GM10248 (cell line): ENCODE measurements around the gene DECR2.
"Not testable (repeated sequence)": the region's sequence is repeated elsewhere in the genome, so short reads cannot be mapped to it uniquely, and the experiment has no call there.

ENCODE experiments used
- CTCF ChIA-PET: fragments of 300-600 bp; sonication (Branson Sonifier 250); formaldehyde crosslinking; extraction: SDS; loops from one replicate; lab custom pipeline; 2021; ENCODE audit warnings: antibody characterized with exemption; lab: Yijun Ruan, JAX
- POLR2A ChIA-PET: fragments of 350-650 bp; sonication (Branson Sonifier 250); formaldehyde crosslinking; extraction: SDS; loops from one replicate; lab custom pipeline; 2020; ENCODE audit warnings: antibody characterized with exemption; lab: Yijun Ruan, JAX
- DNase-seq: peaks from one replicate; pipeline ENCODE4 v3.0.0; 2012; ENCODE audit errors: extremely low spot score
- TF ChIP-seq, protein P1 (sequence below): IDR thresholded peaks from 2 replicates; pipeline ENCODE4 v1.5.1; 2012; ENCODE audit warnings: mild to moderate bottlenecking, low read depth; ENCODE audit errors: extremely low read depth, missing control alignments, control extremely low read depth

The DECR2 gene

DNA sequence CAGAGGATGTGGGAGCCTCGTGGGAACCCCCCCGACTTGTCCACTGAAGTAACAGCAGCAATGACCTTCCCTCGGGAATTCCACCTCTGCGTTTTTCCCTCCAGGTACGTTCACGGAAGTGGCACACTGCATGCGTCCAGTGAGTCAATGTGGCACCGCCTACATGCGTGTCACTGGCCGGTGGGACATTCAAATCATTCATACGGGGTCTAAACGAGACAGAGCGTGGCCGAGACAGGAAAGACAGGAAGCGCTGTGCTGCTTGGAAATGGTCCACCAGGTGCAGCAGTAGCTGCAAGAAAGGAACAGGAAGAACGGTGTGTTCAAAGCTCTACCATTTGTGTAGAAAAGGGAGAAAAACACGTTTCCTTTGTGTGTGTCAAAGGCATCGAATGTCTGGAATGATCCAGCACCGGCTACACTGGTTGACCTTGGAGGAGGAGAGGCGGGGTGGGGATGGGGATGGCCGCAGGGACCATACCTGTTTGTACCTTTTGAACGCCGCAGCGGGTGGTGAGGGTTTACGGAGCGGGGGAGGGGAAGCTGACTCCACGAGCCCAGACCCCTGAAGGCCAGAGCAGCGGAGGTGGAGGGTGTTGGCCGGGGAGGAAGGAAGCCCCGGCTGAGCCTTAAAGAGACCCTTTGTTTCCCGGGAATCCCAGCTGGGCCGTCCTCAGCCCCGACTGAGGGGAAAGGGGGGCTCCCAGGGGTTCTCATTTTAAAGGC lies 18.2 kb upstream of the DECR2 start:
- no peak for DNase-seq
- TF ChIP-seq, protein P1, sequence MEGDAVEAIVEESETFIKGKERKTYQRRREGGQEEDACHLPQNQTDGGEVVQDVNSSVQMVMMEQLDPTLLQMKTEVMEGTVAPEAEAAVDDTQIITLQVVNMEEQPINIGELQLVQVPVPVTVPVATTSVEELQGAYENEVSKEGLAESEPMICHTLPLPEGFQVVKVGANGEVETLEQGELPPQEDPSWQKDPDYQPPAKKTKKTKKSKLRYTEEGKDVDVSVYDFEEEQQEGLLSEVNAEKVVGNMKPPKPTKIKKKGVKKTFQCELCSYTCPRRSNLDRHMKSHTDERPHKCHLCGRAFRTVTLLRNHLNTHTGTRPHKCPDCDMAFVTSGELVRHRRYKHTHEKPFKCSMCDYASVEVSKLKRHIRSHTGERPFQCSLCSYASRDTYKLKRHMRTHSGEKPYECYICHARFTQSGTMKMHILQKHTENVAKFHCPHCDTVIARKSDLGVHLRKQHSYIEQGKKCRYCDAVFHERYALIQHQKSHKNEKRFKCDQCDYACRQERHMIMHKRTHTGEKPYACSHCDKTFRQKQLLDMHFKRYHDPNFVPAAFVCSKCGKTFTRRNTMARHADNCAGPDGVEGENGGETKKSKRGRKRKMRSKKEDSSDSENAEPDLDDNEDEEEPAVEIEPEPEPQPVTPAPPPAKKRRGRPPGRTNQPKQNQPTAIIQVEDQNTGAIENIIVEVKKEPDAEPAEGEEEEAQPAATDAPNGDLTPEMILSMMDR, result no peak
- ChIA-PET POLR2A (interaction anchor here (1.0 kb wide), 1 partner anchor 18 kb away, joined by 11 read pairs; the partner anchor contains the start of gene DECR2), CTCF (interaction anchor here (0.9 to 2.1 kb wide), 4 partner anchors 8 to 277 kb away, joined by 3 to 5 read pairs (median 5); no protein-coding TSS in a partner anchor)

DNA sequence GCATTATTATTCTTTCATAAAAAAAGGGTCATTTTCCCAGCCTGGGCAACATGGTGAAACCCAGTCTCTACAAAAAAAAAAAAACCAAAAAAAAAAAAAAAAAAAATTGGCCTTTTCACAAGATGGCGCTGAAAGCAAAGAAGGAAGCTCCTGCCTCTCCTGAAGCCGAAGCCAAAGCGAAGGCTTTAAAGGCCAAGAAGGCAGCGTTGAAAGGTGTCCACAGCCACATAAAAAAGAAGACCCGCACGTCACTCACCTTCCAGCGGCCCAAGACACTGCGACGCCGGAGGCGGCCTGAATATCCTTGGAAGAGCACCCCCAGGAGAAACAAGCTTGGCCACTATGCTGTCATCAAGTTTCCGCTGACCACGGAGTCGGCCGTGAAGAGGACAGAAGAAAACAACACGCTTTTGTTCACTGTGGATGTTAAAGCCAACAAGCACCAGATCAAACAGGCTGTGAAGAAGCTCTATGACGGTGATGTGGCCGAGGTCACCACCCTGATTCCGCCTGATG lies 15.0 kb upstream of the DECR2 start:
- TF ChIP-seq, protein P1, result no peak
- CTCF ChIA-PET, result no interaction called here
- POLR2A ChIA-PET, result interaction anchor here (0.6 kb wide), 1 partner anchor 154 kb away, joined by 6 read pairs; no protein-coding TSS in a partner anchor
- no peak for DNase-seq

DNA sequence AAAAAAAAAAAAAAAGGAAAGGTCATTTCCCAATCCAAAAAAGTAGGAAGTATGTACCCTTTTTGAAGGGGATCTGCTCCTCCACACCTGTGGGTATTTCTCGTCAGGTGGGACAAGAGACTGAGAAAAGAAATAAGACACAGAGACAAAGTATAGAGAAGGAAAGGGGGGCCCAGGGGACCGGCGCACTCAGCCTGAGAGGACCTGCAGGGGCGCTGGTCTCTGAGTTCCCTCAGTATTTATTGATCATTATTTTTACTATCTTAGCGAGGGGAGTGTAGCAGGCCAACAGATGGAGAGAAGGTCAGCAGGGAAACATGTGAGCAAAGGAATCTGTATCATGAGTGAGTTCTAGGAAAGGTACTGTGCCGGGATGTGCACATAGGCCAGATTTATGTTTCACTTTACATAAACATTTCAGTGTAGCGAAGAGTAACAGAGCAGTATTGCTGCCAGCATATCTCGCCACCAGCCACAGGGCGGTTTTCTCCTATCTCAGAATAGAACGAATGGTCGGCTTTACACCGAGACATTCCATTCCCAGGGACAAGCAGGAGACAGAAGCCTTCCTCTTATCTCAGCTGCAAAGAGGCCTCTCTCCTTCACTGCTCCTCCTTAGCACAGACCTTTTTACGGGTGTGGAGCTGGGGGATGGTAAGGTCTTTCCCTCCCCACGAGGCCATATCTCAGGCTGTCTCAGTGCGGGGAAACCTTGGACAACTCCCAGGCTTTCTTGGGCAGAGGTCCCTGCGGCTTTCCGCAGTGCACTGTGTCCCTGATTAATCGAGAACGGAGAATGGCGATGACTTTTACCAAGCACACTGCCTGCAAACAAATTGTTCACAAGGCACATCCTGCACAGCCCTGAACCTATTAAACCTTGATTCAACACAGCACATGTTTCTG lies 13.7 kb upstream of the DECR2 start:
- DNase-seq, POLR2A ChIA-PET, CTCF ChIA-PET: not testable (repeated sequence)

DNA sequence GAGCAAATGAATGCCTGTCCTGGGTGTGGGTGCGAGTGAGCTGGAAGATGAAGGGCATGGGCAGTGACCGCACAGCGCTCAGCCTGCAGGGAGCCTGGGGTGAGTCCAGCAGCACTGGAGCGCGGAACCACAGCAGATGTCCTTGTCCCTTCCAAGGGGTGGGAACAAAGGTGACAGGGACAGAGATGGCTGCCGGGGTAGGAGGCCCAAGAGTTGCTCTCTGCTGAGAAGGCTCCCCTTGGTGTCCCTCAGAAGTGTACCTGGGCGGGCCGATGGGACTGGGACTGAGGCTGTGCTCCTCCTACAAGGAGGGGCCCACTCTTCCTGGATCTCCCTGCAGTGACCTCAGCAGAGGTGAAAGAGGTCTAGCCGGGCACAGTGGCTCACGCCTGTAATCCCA lies 12.3 kb upstream of the DECR2 start:
- DNase-seq, result no peak
- ChIA-PET POLR2A (no interaction called here), CTCF (interaction anchor here (0.9 kb wide), 2 partner anchors 60 to 395 kb away, joined by 3 read pairs; no protein-coding TSS in a partner anchor)
- TF ChIP-seq, protein P1, result no peak

DNA sequence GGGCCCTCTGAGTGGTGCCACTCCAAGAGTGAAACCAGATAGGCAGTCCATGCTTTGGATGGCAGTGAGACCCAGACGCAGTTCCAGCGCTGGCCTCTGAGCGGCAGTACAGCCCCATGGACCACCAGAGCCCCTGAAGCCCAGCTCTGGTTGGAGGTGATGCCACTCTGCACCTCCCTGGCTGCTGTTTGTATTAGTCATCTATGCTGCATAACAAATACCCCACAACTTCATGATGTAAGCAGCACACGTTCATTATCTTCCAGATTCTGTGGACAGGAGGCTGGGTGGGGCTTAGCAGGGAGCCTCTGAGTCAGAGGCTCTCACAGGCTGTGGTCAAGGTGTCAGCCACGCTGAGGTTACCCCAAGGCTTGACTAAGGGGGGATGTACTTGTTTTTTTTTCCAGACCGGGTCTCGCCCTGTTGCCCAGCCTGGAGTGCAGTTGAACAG lies 9.8 kb upstream of the DECR2 start:
- TF ChIP-seq, protein P1, result peak; percentile 70
- ChIA-PET CTCF (interaction anchor here (1.1 to 1.4 kb wide), 4 partner anchors 9 to 324 kb away, joined by 3 to 5 read pairs (median 4); partner anchors contain the start of gene DECR2), POLR2A (no interaction called here)
- DNase-seq, result peak; percentile 62

DNA sequence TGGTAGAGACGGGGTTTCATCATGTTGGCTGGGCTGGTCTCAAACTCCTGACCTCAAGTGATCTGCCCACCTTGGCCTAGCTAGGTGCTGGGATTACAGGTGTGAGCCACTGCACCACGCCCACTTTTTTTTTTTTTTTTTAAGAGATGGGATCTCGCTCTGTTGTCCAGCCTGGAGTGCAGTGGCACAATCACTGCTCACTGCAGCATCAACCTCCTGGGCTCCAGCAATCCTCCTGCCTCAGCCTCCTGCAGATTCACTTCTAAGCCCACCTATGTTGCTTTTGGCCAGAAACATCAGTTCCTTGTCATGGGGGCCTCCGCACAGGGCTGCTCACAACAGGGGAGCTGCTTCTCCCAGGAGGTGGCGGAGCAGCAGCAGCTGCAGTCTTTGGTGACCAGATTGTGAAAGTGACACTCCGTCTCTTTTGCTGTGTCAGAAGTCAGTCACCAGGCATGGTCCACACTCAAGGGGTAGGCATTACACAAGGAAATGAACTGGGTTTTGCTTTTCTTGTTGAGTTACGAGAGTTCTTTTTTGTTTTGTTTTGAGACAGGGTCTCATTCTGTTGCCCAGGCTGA lies 9.1 kb upstream of the DECR2 start:
- ChIA-PET POLR2A (interaction anchor here (0.9 kb wide), 1 partner anchor 12 kb away, joined by 4 read pairs; no protein-coding TSS in a partner anchor), CTCF (interaction anchor here (1.1 to 1.4 kb wide), 4 partner anchors 9 to 323 kb away, joined by 3 to 5 read pairs (median 4); partner anchors contain the start of gene DECR2)
- DNase-seq, result no peak
- TF ChIP-seq, protein P1, result no peak
